GM12874 (cell line): Measurements from ENCODE around the gene B3GALT4.

ENCODE experiments used
- TF ChIP-seq, protein P1 (sequence below): IDR thresholded peaks from 2 replicates; pipeline ENCODE4 v1.5.1; 2011; ENCODE audit warnings: low read depth, mild to moderate bottlenecking, control low read depth, low read length, moderate library complexity; ENCODE audit not compliant: insufficient read depth

The B3GALT4 gene

DNA sequence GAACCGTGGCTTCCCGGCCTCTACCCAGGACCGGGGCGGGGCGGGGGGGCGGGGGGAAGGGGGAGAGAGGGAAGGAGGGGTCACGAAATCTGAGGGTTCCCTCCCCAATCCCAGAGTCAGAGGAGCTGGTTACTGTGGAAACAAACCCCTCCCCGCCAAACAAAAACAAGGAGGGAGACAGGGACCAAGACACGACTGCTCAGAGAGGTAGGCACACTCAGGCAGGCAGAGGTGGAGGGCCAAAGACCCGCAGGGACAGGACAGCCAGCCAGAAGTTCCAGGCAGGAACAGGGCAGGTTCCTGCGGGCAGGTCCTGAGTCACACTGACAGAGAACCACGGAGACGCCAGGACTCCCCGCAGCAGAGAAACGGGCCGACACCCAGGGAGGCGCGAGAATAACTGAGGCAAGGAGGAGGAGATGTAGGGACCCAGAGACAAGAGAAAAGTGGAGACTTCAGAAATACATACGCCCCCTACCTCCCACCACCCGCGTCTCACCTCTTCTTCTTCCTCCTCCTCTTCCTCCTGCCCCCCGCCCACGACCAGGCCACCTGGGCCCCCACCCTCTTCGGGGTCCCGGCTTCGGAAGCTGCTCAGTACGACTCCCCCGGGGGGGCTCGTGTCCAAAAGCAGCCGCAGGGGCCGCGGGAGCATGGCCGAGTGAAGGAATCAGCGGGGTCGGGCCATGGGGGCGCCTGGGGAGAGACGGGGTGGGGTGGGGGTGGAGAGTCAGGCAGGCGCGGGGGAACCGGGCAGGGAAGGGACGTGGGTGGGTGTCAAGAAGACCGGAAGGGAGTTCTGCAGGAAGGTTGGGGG, 21.2 kb downstream of the B3GALT4 start:
- TF ChIP-seq, protein P1, sequence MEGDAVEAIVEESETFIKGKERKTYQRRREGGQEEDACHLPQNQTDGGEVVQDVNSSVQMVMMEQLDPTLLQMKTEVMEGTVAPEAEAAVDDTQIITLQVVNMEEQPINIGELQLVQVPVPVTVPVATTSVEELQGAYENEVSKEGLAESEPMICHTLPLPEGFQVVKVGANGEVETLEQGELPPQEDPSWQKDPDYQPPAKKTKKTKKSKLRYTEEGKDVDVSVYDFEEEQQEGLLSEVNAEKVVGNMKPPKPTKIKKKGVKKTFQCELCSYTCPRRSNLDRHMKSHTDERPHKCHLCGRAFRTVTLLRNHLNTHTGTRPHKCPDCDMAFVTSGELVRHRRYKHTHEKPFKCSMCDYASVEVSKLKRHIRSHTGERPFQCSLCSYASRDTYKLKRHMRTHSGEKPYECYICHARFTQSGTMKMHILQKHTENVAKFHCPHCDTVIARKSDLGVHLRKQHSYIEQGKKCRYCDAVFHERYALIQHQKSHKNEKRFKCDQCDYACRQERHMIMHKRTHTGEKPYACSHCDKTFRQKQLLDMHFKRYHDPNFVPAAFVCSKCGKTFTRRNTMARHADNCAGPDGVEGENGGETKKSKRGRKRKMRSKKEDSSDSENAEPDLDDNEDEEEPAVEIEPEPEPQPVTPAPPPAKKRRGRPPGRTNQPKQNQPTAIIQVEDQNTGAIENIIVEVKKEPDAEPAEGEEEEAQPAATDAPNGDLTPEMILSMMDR = 0 out of 2 replicates have a peak, but pooled peaks have one; percentile 14

DNA sequence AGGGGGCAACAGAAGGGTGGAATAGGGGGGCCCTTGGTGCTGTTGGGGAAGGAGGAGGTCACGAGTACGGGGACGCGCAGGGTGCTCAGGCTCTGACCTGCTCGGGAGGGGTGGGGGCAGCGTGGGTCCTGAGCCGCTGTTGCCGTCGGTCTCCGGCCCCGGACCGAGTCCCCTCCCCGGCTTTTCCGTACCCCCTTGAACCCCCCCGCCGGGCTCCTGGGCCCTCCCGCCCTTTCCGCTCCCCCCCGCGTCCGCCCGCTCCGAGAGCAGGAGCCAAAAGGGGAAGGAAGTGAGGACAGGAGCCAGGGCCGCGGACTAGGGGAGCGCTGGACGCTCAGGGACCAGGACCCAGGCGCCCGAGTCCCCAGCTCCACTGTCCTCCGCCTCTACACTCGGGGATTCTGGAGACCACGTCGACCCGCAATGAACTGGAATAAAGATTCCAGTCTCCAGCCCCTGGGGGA, 21.9 kb downstream of the B3GALT4 start, which contains the start of gene RGL2:
Gene RGL2 (minus strand): TSS at position 170 of the 464 bp plus-strand sequence. CDS start 332 bp downstream, outside the sequence.
- TF ChIP-seq, protein P1 = no peak

DNA sequence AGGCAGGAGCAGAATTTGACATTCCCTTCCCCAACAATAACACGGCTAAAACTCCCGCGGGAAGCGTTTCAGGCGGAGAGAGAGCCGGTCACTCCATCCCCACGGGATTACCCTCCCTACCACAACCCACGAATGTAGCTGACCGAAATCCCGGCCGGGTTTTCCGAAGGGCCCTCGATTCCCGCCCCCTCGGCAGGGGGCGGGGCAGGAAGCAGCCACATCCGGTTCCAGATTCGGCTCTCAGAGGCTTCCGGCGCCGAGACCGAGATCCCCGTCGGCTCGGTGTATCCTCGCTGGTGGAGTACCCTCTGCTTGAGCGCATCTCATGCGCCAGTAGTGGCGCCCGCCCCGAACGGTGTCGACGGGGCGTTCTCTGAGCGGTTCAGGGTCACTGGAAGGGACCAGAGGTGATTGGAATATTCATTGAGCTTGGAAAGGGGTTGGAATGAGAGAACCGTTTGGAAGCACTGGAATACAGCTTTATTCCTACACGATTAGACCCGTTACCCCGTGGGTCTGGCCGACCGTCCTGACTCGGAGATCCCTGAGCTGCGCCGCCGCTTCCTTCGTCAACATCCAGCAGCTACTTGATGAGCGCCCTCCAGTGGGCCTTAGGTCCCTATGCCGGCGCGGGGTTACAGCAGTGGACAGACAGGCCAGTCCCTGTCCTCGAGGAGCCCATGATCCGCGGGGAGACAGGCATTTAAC, 22.5 kb downstream of the B3GALT4 start:
- TF ChIP-seq, protein P1 = peak; percentile 81

DNA sequence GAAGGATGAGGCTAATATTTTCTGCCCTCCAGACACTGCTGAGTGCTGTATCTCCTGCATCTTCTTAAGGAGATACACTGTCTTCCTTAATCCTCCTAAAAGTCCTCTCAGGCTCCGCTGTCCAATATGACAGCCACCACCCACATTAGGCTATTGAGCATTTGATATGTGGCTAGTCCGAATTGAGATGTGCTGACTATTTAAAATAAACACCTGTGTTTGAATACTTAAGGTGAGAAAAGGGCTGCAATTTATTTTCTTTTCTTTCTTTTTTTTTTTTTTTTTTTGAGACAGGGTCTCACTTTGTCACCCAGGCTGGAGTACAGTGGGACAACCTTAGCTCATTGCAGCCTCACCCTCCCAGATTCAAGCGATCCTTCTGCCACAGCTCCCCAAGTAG, 25.0 kb downstream of the B3GALT4 start:
- TF ChIP-seq, protein P1 = no peak

DNA sequence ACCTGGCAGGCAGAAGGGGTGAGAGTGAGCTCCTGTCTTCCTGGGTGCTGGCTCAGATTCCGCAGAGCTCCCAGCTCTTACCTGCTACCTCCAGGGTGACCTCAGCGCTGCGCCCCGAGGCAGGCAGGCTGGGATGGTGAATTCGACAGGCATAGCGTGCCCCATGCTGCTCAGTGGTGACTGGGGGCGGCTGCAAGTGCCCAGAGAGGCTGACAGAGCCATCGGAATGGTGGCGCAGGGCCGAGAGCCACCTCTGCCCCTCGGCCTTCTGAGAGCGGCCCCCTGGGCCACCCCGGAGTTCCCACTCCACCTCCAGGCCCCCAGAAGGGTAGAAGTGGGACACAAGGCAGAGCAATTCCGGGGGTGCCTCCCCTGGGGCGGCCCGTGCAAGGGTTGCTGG, 27.3 kb downstream of the B3GALT4 start:
- TF ChIP-seq, protein P1 = no peak

DNA sequence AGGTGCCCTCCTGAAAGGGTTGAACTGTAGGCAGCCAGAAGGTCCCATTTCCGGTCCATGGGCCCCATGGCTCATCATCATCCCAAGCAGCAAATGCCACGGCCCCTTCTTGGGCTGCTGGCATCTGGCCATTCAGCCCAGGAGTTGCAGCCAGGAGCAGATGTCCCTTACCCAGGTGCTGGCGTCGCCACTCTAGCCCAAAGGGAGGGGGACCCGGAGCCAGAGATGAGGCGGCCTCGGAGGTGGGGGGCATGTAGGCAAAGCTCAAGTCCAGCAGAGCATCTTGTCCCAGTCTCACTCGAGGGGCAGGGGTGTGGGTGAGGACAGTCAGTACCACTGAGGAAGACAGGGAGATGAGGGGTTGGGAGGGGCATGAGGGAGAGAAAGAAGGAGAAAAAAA, 28.1 kb downstream of the B3GALT4 start:
- TF ChIP-seq, protein P1 = no peak

DNA sequence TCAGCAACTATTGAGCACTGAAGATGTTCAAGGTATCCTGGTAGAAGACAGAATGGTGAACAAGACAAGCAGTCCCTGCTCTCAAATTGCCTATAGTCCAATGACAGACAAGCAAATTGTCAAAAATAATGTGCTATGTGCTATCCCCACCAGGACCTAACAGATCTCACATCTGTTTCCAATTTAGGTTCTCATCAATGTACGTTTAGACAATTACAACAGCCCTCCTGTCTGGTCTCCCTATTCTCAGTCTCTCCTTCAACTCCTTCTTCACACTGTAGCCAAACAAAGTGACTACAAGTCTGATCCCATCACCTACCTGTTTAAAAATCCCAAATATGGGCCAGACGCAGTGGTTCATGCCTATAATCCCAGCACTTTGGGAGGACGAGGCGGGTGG, 29.4 kb downstream of the B3GALT4 start:
- TF ChIP-seq, protein P1 = no peak
